Caco-2 (cell line): Measurements from ENCODE around the gene CIZ1. TPM values are rescaled to one million over a fixed set of nuclear protein-coding genes. Genes with fewer than 3 reads are reported as not detected.

Experiments used
- BruUV-seq: library from RNA; stranded (reverse); fragments of 400-500 nt; replicated peaks from 2 replicates; lab custom pipeline; 2021; lab: Mats Ljungman, UMichigan
- CTCF ChIA-PET: fragments of 300-600 bp; sonication (Branson Sonifier 250); formaldehyde crosslinking; loops from one replicate; lab custom pipeline; 2022; ENCODE audit warnings: antibody characterized with exemption; lab: Charles Lee
- POLR2A ChIA-PET: fragments of 300-600 bp; sonication (Branson Sonifier 250); formaldehyde crosslinking; loops from one replicate; lab custom pipeline; 2022; ENCODE audit warnings: antibody characterized with exemption; lab: Charles Lee
- DNase-seq, 2 experiments: peaks; one replicate each; pipeline versions ENCODE4 v3.0.0 to v3.0.0-alpha.2; 2020 to 2022
- H3K27me3 ChIP-seq: replicated peaks from 2 replicates; pipeline ENCODE4 v1.6.0; 2011; ENCODE audit warnings: low read length; ENCODE audit not compliant: control insufficient read depth, insufficient read depth
- H3K36me3 ChIP-seq: 2 replicates; pipeline ENCODE4 v1.5.1; 2011; ENCODE audit warnings: low read length; ENCODE audit not compliant: control insufficient read depth, insufficient read depth
- H3K4me1 ChIP-seq: fragments of 250-450 bp; sonication (Bioruptor Pico); 2 replicates; pipeline ENCODE4 v1.5.1; 2020; ENCODE audit warnings: mild to moderate bottlenecking
- H3K4me3 ChIP-seq: 2 replicates; pipeline ENCODE4 v1.5.1; 2011; ENCODE audit warnings: low read depth, mild to moderate bottlenecking, control low read depth, low read length
- H3K9me3 ChIP-seq: fragments of 250-450 bp; sonication (Bioruptor Pico); 2 replicates; pipeline ENCODE4 v1.5.1; 2020; ENCODE audit warnings: mild to moderate bottlenecking, moderate library complexity
- H3K27ac Mint-ChIP-seq: one replicate; pipeline ENCODE4 v1.8.0; 2022; ENCODE audit warnings: mixed read lengths; ENCODE audit not compliant: unreplicated experiment
- H3K27me3 Mint-ChIP-seq: one replicate; pipeline ENCODE4 v1.8.0; 2022; ENCODE audit warnings: mixed read lengths; ENCODE audit not compliant: insufficient read depth, unreplicated experiment
- H3K36me3 Mint-ChIP-seq: one replicate; pipeline ENCODE4 v1.8.0; 2022; ENCODE audit warnings: mild to moderate bottlenecking, mixed read lengths; ENCODE audit not compliant: insufficient read depth, unreplicated experiment
- H3K4me1 Mint-ChIP-seq: one replicate; pipeline ENCODE4 v1.8.0; 2022; ENCODE audit warnings: low read depth, mixed read lengths; ENCODE audit not compliant: unreplicated experiment
- H3K4me3 Mint-ChIP-seq: one replicate; pipeline ENCODE4 v1.8.0; 2022; ENCODE audit warnings: mild to moderate bottlenecking, moderate library complexity, mixed read lengths; ENCODE audit not compliant: unreplicated experiment
- H3K9me3 Mint-ChIP-seq: one replicate; pipeline ENCODE4 v1.8.0; 2022; ENCODE audit warnings: mixed read lengths; ENCODE audit not compliant: unreplicated experiment
- CTCF ChIP-seq, 2 experiments: fragments of 200-600 bp in 1 of 2; IDR thresholded peaks; 1 replicate in 1 of 2; 2 replicates in 1 of 2; pipeline versions ENCODE4 v1.5.1 to v1.8.0; 2011 to 2022; ENCODE audit warnings: antibody characterized with exemption in 1 of 2, control low read depth in 1 of 2, inconsistent platforms in 1 of 2, low read depth in 1 of 2, low read length in 1 of 2, mild to moderate bottlenecking in 1 of 2, moderate library complexity in 1 of 2; ENCODE audit not compliant: insufficient read depth in 1 of 2, severe bottlenecking in 1 of 2, unreplicated experiment in 1 of 2
- intact Hi-C: fragments of 100-400 bp; cut with micrococcal nuclease; formaldehyde crosslinking; loops from one replicate; pipeline ENCODE4 v1.10.0; 2022; ENCODE audit not compliant: unreplicated experiment
- total RNA-seq: library from RNA; stranded (reverse); gene quantifications from 2 replicates; pipeline ENCODE4 v1.2.3, GENCODE V29; 2022

Gene CIZ1
- total RNA-seq, 1 experiment from 2014 or later: 187 TPM

- H3K4me3 ChIP-seq: no peak overlapping the region
- TF ChIP-seq CTCF (IDR thresholded peaks at IDR 0.05; ENCODE audit: insufficient read depth in 1 of 2, low read depth in 1 of 2, low read length in 1 of 2, severe bottlenecking in 1 of 2, unreplicated experiment in 1 of 2): no peak
- H3K4me1 Mint-ChIP-seq: peaks cover 16% of the 10 kb centered on the region
- no peaks in the 10 kb centered on the region for H3K27me3 ChIP-seq
- no TSS peak for BruUV-seq
- H3K27ac Mint-ChIP-seq: no peak overlapping the region
- H3K9me3 Mint-ChIP-seq: no peaks in the 10 kb centered on the region
- H3K36me3 ChIP-seq: no peaks in the 10 kb centered on the region; the same call in 1 of the 2 replicates
- CTCF ChIA-PET: no interaction called here
- intact Hi-C loops: no loop called here
- DNase-seq: no peak
- POLR2A ChIA-PET: no interaction called here
- H3K4me3 Mint-ChIP-seq: no peak overlapping the region
- peaks cover 6% of the 10 kb centered on the region for H3K36me3 Mint-ChIP-seq
- no peaks in the 10 kb centered on the region for H3K9me3 ChIP-seq
- H3K27me3 Mint-ChIP-seq: peaks cover 5% of the 10 kb centered on the region
- H3K4me1 ChIP-seq: peaks cover 6% of the 10 kb centered on the region; the same call in 1 of the 2 replicates
Observed at GRCh38 chr9:128201441-128202369, 10.3 kb upstream of the CIZ1 start.

DNA sequence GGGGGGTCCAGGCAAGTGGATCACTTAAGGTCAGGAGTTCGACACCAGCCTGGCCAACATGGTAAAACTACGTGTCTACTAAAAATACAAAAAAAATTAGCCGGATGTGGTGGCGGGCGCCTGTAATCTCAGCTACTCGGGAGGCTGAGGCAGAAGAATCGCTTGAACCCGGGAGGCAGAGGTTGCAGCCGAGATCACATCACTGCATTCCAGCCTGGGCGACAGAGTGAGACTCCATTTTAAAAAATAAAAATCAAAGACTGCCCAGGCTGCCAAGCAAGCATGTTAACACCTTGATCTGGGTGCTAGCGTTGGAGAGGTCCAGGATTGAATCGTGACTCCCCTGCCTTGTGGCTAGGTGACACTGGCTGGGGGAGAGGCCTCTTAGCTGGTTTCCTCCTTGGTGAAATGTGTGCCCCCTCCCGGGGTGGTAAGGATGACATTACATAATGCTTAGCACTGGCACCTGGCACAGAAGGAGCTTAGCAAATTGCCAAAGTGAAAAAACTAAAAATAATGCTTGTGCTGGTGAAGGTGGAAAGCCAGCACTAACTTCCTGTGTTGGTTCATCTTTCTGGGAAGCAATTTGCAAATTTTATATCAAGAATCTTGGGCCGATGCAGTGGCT lies 2.2 kb upstream of the CIZ1 start:
- Mint-ChIP-seq H3K4me1 (peaks cover 8% of the 10 kb centered on the region), H3K27me3 (no peaks in the 10 kb centered on the region), H3K36me3 (peaks cover 37% of the 10 kb centered on the region), H3K27ac (peak overlapping the region; percentile 80), H3K9me3 (no peaks in the 10 kb centered on the region), H3K4me3 (peak overlapping the region; percentile 89)
- 0 out of 2 replicates have a peak, but pooled peaks cover 7% of the 10 kb centered on the region for H3K4me1 ChIP-seq
- POLR2A ChIA-PET: interaction anchor here (0.5 to 1.3 kb wide), 3 partner anchors 25 to 147 kb away, joined by 3 to 5 read pairs (median 4); partner anchors contain the start of genes GOLGA2 and SWI5
- CTCF ChIA-PET: interaction anchor here (0.7 to 1.9 kb wide), 8 partner anchors 10 to 83 kb away, joined by 3 to 10 read pairs (median 5); partner anchors contain the start of genes BBLN, DNM1, GOLGA2 and SWI5
- no peak overlapping the region; the same call in 1 of the 2 replicates for H3K4me3 ChIP-seq
- intact Hi-C loops: loop anchor here (1.0 to 10.0 kb wide), 3 partner anchors 10 to 151 kb away; partner anchors contain the start of genes DNM1, PTGES2 and SLC27A4
- no peaks in the 10 kb centered on the region for H3K27me3 ChIP-seq
- DNase-seq: no peak
- H3K9me3 ChIP-seq: no peaks in the 10 kb centered on the region
- H3K36me3 ChIP-seq: no peaks in the 10 kb centered on the region; the same call in 1 of the 2 replicates
- no TSS peak for BruUV-seq
- no peak for TF ChIP-seq CTCF (IDR thresholded peaks at IDR 0.05; ENCODE audit: insufficient read depth in 1 of 2, low read depth in 1 of 2, low read length in 1 of 2, severe bottlenecking in 1 of 2, unreplicated experiment in 1 of 2)
